EH (cell line): ENCODE results near the gene ASF1B.
A peak's percentile ranks its signal among the peaks of the same experiment; 100 is the strongest.
"Not testable (repeated sequence)": the region's sequence is repeated elsewhere in the genome, so short reads cannot be mapped to it uniquely, and the experiment has no call there.

Experiments
- DNase-seq: peaks from one replicate; pipeline ENCODE4 v3.0.0-alpha.2; 2015; ENCODE audit warnings: low read depth

Gene ASF1B

DNA sequence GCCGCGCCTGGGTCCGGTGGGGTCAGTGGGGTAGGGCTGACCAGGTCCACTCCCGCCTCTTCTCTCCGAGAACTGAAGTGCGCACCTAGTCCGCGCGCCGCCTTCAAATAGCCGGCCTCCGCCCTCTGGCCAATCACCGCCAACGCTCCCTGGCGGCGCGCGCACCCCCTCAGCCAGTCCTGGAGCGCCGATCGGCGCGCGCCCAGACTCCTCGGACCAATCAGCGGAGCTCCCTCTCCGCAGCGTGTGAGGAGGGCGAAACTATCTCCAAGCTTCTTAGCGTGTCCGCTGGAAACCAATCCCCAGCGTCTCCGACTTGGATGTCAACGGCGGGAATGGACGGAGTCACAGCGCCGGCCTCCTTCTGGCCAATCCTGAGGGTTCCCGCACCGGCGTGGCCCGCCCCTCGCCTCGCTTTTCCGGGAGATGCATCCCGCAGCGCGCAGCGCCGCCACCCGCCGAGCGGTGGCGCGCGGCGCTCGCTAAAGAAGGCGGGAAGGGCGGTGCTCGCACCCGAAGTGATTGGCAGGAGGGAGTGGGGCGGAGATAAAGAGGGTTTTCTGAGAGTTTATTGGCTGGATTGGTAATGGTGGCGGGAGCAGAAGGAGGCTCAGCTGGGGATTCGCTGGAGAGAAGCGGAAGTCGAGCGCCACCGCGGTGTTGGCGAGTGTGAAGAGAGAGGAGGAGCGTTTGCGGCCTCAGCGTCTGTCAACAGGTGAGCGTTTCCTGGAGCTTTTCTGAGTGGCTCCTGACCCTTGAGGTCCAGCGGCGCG, at the start of gene ASF1B:
Gene ASF1B, minus strand, starts transcription at position 81 of the 773 bp plus-strand sequence. CDS start 133 bp downstream, outside the sequence.
- peak; percentile 100 for DNase-seq

- not testable (repeated sequence) for DNase-seq
Observed at GRCh38 chr19:14185691-14186090, 49.3 kb upstream of the ASF1B start.

- no peak for DNase-seq
Observed at GRCh38 chr19:14185158-14185557, 48.8 kb upstream of the ASF1B start.

DNA sequence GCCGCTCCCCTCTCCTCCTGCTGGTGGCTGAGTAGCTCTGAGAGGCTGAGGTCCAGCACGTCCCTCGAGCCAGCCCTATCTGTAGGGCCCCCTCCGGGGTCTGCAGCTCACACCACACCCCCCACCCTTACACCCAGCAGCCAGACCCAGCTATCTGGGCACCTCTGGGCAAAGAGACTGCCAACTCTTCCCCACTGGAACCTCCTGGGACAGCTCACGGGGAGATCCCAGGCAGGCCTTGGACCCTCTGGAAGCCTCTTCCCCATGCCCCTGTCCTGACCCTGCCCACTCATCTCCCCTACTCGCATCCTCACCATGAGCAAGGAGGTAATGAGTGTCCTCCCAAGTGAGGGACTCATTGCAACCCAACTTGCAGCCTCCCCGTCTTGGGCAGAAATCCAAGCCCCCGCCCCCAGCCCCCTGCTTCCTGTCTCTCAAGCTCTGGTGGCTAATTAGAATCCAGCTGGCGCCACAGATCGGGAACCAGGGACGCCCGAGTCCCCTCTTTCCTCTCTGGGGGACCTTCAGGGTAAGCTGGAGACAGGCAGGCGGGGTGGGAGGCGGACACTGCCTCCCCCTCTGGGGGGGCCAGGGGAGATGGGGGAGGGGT, 47.5 kb upstream of the ASF1B start:
- DNase-seq: no peak

DNA sequence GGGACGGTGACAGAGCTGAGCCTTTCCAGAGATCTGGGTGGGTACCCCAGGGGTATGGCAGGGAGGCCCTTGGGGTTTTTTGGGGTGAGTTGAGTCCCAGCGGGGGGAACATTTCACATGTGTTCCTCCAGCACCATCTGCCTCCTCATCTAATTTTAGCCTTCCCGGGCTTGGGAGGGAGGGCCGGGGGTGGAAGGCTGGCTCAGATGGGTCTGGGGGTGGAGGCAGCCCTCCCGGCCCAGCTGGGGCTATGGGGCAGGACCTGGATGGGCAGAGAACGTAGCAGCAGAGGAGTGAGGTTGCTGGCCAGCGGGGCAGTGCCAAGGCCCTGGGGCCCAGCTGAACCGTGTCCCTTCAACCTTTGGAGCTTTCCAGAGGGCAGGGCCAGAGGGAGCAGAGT, 46.1 kb upstream of the ASF1B start:
- no peak for DNase-seq

DNA sequence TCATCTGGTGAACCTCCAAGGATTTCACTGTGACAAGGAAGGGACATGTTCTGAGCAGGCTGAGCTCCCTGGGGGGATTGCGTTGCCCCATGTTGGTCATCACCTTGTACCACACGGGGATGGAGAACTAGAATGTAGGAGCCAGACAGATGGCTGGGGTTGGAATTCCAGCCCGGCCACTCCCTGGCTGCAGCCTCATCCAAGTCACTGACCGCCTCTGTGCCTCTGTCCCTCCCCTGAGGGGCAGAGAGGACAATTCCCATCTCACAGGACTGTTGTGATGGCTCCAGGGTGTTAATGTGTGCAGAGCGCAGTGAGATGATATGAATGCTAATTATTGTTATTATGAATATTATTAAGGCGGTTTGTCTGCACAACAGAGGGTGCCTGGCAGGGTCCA, 45.5 kb upstream of the ASF1B start:
- no peak for DNase-seq

- DNase-seq: not testable (repeated sequence)
Observed at GRCh38 chr19:14181199-14181598, 44.8 kb upstream of the ASF1B start.

DNA sequence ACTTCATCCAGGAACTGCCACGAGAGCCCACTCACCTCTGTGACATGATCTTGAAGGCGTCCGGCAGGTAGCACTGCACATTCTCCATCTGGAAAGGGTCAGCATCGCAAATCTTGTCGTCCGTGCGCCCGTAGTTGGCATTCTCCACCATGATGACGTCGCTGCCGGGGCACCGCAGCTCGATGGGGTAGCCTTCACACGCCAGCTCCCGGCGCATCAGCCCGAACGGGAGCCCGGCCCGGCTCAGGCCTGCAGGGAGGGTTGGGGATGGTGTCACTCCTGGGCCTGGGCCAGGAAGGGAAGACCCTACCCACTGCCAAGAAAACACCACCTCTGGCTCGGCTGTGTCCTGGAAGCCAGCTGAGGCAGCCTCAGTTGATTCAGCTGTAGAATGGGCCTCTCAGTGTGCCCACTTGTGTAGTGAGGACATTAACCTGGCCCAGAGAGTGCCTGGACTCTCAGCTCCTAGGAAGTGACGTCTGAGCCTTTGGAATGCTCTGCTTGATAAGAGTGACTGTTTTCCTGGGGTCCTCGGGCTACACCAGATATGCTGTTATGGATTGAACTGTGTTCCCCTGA, 41.2 kb upstream of the ASF1B start:
- DNase-seq: no peak

DNA sequence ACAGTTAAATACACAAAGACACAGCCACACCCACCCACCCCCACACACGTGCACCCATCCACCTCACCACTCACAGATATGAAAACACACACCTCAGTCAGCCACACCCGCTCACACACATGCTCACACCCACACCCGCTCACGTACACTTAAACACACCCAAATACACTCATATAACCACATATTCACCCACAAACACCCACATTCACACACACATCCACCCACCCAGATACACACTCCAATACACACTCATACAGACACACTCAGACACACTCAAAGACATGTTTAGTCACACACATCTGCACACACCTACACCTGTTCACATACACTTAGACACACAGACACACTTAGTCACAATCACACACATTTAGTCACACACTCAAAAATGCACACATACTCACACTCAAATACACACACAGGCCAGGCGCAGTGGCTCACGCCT, 39.0 kb upstream of the ASF1B start:
- no peak for DNase-seq

DNA sequence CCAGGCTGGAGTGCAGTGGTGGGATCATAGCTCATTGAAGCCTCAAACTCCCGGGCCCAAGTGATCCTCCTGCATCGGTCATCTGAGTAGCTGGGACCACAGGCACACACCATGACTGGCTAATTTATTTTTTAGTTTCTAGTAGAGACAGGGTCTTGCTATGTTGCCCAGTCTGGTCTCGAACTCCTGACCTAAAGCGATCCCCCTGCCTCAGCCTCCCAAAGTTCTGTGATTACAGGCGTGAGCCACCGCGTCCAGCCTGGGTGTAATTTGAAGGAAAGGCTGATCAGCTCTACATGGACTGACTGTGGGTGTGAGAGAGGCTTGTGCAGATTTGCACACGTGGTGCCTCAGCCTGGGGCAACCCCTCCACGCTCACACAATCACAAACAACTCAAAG, 38.5 kb upstream of the ASF1B start:
- no peak for DNase-seq

DNA sequence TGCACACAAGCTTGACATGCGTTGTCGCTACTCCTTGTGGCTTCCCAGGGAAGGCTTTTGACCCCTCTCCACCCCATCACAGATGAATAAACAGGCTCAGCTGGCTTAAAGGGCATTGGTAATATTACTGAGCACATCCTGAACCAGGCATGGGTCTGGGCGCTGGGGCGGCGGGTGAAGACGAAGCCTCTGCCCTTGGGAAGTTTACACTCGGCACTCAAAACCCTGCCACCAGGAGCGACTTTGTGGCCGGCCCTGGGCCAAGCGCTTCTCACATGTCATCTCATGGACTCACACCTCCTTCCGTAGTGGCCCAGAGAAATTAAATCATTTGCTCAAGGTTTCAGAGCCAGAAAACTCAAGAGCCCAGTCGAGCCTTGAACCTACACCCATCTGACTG, 32.6 kb upstream of the ASF1B start:
- DNase-seq: no peak

DNA sequence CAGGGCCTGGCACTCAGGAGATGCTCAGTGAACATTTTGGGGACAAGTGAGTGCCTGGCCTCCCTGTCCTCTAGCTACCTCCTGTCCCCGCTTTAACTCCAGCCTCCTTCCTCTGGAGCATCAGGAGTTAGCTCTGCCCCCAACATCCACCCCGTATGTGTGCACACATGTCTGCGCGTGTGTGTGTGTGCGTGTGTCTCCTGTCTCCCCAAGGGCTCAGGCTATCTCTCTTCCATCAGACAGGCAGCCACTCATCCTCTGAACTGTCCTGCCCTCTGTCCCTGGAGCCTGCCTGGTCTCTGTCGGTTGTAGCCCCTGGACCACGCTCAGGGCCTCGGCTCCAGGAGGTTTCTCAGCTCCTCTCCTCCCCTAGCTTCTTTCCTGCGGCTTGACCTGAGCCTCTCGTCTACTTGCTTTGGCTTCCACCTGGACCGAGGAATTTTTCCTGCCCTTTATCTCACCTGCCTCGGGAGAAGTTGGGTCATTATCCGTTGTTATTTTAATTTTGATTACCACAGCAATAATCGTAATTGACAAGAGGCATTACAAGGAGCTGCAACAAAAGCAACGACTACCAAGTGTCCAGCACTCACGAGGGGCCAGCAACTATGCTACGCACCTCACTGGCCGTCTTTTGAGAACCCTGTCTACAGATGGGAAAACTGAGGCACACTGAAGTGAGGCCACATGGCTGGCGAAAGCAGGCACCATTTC, 32.0 kb upstream of the ASF1B start:
- DNase-seq: no peak

DNA sequence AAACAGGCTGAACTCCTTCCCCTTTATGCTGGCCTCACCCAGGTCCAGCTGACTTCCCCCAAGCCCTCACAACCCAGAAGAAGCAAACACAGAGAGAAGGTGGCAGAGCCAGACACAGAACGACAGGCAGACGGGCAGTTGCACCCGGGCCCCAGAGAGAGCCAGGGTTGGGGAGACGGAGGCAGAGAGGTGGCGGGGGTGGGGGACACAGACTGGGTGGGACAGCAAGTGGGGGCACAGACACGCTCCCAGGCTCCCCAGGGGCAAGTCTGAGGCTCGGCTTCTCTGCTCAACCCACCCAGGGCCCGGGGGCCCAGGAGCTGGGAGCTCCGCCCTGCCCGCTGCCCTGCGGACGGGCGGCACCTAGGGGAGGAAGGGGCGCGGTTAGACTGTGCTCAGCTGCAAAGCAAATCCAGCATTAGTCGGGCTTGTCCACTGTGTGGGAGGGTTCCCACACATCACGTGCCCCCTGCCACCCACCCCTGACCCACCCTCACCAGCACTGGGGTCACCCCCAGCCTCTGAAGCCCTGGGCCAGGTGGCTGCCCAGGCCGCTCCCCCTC, 31.3 kb upstream of the ASF1B start:
- no peak for DNase-seq

GRCh38 chr19:14166999-14167575, 30.7 kb upstream of the ASF1B start:
- no peak for DNase-seq

DNA sequence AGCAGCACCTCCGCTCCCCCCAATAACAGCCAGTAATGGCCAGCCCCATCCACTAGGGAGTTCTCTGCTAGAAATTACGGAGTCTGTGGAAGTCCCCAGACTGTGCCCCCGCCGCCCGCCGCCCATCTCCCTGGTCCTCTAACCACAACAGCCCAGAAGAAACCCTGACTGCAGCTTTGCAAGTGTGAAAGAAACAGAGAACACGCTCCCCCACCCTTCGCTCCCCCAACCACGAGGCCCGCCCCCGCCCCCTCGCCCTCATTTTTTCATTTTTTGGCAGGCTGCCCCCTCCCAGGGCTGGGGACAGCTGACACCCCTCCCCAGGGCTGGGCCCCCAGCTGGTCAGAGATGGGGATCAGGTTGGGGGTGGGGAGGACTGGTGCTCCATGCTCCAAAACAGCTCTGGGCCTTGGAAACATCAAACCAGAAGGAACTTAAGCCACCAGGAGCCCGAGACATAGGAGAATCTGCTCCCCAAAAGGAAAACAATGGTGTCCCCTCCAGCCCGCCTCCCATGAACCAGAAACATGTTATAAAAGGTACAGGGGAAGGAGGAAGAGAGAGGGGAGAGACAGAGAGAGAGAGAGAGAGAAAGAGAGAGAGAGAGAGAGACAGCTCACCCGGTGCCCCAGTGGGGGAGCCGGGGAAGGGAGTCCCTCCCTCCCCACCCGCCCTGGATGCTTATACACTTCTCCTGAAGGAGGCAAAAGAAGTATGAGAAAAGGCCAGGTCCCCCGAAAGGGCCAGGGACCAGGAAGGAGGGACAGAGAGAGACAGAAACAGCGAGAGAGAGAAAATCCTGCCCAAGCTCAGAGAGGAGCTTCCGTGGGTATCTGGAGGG, 29.8 kb upstream of the ASF1B start:
- no peak for DNase-seq

DNA sequence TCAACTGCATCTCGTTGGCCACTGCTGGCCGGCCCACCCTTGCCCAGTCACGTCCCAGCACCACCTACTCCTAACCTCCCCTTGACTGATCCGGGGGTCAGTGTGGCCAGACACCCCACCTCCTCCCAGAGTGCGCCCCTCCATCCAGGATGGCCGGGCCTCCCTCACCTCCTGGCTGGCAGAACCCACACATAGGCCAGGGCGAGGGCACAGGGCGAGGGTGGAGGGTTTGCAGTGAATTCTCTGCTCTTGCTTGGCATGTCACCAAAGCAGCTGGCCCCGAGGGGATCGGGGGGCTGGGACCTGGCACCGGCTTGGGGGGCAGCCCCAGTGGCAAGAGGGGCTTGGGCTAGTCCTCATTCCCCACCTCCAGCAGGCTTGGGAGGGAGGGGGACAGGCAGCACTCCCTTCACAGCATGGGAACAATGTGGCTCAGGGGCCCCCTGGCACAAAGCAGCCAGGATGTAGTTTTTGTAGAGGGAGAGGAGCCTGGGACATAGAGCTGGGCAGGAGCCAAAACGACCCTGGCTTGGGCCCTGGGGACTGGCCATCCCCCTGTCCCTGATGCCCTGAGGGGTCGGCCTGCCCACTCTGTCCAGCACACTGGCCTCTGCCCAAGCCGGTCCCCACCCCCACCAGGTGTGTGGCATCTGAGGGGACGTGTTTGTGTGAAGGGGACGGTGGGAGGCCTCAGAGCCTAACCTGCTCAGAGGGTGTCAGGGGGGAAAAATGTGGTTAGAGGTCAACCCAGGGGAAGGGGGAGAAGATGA, 28.5 kb upstream of the ASF1B start:
- no peak for DNase-seq

DNA sequence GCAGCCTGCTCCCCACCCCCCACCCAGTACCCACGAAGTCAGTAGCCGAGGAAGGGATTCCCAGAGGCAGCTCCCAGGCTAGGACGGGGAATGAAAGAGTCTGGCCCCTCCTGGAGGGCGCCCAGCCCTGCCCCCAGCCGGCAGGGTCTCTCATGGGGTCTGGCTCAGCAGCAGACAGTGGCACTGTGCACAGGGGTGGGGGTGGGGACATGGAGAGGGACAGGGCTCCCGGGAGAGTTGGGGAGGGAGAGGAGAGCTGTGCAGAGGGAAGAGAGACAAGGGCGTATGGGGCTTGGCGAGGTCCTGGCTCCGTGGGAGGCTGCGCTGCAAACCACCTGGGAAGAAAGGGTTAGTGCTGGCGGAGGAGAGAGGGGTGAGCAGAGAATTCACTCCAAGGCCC, 27.7 kb upstream of the ASF1B start:
- DNase-seq: no peak

GRCh38 chr19:14162871-14163297, 26.5 kb upstream of the ASF1B start:
- DNase-seq: no peak

GRCh38 chr19:14161305-14161704, 24.9 kb upstream of the ASF1B start:
- DNase-seq: no peak

DNA sequence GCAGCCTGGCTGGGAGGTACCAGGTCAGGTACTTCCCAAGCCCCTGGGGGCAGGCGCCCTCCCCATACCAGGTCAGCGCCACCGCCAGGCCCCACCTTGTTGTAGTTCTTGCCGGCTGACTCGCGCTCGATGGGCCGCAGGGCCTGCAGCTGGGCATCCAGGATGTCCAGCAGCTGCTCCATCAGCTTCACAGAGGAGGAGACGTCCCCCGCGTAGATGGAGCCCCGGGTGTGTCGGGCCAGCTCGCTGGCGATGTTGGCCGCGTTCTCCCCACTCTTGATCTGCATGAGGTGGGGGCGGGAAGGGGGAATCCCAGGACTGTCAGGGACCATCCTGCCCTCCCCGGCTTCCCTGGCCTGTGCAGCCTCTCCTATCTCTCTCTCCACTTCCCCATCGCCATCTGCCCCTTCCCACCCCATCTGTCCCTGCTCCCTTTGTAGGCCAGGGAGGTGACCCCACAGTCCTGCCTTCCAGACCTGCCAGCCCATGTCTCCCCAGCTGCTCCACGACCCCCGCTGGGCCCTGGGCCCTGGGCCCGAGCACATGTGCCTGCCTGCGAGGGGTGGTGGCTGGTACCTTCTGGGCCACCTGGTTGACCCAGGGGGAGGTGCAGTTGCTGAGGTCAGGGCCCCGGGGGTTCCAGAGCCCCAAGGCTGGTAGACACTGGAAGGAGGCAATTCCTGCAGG, 23.8 kb upstream of the ASF1B start:
- no peak for DNase-seq
